Activated CD8-positive, alpha-beta memory T cell treated with anti-CD3 and anti-CD28 coated beads for 48 hours (primary cell): Measurements from ENCODE around the gene CADPS.

Source experiments
- DNase-seq, 3 experiments: peaks; one replicate each; pipeline ENCODE4 v3.0.0-alpha.2; 2020; ENCODE audit warnings: low read depth in 2 of 3, low spot score in 2 of 3

CADPS gene

GRCh38 chr3:62527474-62527873, 347.7 kb downstream of the CADPS start:
- DNase-seq = no peak

GRCh38 chr3:62525281-62525680, 349.9 kb downstream of the CADPS start:
- DNase-seq = no peak

- DNase-seq = no peak
Observed at GRCh38 chr3:62523672-62524071, 351.5 kb downstream of the CADPS start.

GRCh38 chr3:62521464-62522105, 353.6 kb downstream of the CADPS start:
- DNase-seq = no peak

- DNase-seq = no peak
Observed at GRCh38 chr3:62503516-62503915, 371.7 kb downstream of the CADPS start.

GRCh38 chr3:62502315-62503300, 372.6 kb downstream of the CADPS start:
- no peak for DNase-seq

GRCh38 chr3:62501289-62501668, 373.9 kb downstream of the CADPS start:
- no peak for DNase-seq

GRCh38 chr3:62500556-62501288, 374.5 kb downstream of the CADPS start:
- no peak for DNase-seq

- no peak for DNase-seq
Observed at GRCh38 chr3:62497156-62497555, 378.1 kb downstream of the CADPS start.

- no peak for DNase-seq
Observed at GRCh38 chr3:62496503-62496902, 378.7 kb downstream of the CADPS start.

GRCh38 chr3:62493109-62493801, 382.0 kb downstream of the CADPS start:
- DNase-seq = no peak

GRCh38 chr3:62482961-62483360, 392.3 kb downstream of the CADPS start:
- DNase-seq = no peak

- DNase-seq = no peak
Observed at GRCh38 chr3:62481962-62482361, 393.3 kb downstream of the CADPS start.

GRCh38 chr3:62480056-62480455, 395.2 kb downstream of the CADPS start:
- no peak for DNase-seq

- no peak for DNase-seq
Observed at GRCh38 chr3:62479326-62479725, 395.9 kb downstream of the CADPS start.

GRCh38 chr3:62475306-62475705, 399.9 kb downstream of the CADPS start:
- no peak for DNase-seq

GRCh38 chr3:62467966-62468722, 407.1 kb downstream of the CADPS start:
- no peak for DNase-seq

GRCh38 chr3:62462788-62463187, 412.4 kb downstream of the CADPS start:
- DNase-seq = no peak

- no peak for DNase-seq
Observed at GRCh38 chr3:62462104-62462762, 413.0 kb downstream of the CADPS start.

GRCh38 chr3:62454916-62455315, 420.3 kb downstream of the CADPS start:
- no peak for DNase-seq
